Activated T-cell treated with anti-CD3 and anti-CD28 coated beads for 48 hours (primary cell): ENCODE data around the gene CNTNAP4.

Source experiments
- DNase-seq: peaks from one replicate; pipeline ENCODE4 v3.0.0-alpha.2; 2020; ENCODE audit warnings: low read depth

CNTNAP4 gene

GRCh38 chr16:76583945-76584344 lies 306.7 kb downstream of the CNTNAP4 start:
- no peak for DNase-seq

- no peak for DNase-seq
Observed at GRCh38 chr16:76598498-76598897, 321.3 kb downstream of the CNTNAP4 start.

GRCh38 chr16:76607317-76607716 lies 330.1 kb downstream of the CNTNAP4 start:
- DNase-seq, result no peak
